ENCODE data around the gene TUB. TPM values are rescaled to one million over a fixed set of nuclear protein-coding genes. Genes with fewer than 3 reads are reported as not detected.

TUB gene
- total RNA-seq, 1 experiment from 2014 or later = 3.0 TPM

- no peak overlapping the region for H3K27ac ChIP-seq
- DNase-seq (ENCODE audit: low read depth in 1 of 2, low spot score in 2 of 2) = no peak
- H3K4me1 ChIP-seq (replicated peaks) = no peaks in the 10 kb centered on the region
- no peaks in the 10 kb centered on the region for H3K9me3 ChIP-seq (replicated peaks)
- H3K27me3 ChIP-seq (replicated peaks) = no peaks in the 10 kb centered on the region
- no peaks in the 10 kb centered on the region for H3K36me3 ChIP-seq
- H3K4me3 ChIP-seq = no peak overlapping the region
Measured at GRCh38 chr11:8059030-8059429, 22.0 kb upstream of the TUB start.

GRCh38 chr11:8059571-8060011 lies 21.4 kb upstream of the TUB start:
- Histone ChIP-seq H3K36me3 (no peaks in the 10 kb centered on the region), H3K27ac (no peak overlapping the region), H3K4me1 (replicated peaks) (no peaks in the 10 kb centered on the region), H3K27me3 (replicated peaks) (no peaks in the 10 kb centered on the region), H3K4me3 (no peak overlapping the region), H3K9me3 (replicated peaks) (no peaks in the 10 kb centered on the region)
- no peak for DNase-seq (ENCODE audit: low read depth in 1 of 2, low spot score in 2 of 2)

GRCh38 chr11:8060146-8060719 lies 20.8 kb upstream of the TUB start:
- Histone ChIP-seq H3K27me3 (replicated peaks) (no peaks in the 10 kb centered on the region), H3K27ac (no peak overlapping the region), H3K9me3 (replicated peaks) (no peaks in the 10 kb centered on the region), H3K4me3 (no peak overlapping the region), H3K4me1 (replicated peaks) (no peaks in the 10 kb centered on the region), H3K36me3 (no peaks in the 10 kb centered on the region)
- DNase-seq (ENCODE audit: low read depth in 1 of 2, low spot score in 2 of 2) = no peak

DNA sequence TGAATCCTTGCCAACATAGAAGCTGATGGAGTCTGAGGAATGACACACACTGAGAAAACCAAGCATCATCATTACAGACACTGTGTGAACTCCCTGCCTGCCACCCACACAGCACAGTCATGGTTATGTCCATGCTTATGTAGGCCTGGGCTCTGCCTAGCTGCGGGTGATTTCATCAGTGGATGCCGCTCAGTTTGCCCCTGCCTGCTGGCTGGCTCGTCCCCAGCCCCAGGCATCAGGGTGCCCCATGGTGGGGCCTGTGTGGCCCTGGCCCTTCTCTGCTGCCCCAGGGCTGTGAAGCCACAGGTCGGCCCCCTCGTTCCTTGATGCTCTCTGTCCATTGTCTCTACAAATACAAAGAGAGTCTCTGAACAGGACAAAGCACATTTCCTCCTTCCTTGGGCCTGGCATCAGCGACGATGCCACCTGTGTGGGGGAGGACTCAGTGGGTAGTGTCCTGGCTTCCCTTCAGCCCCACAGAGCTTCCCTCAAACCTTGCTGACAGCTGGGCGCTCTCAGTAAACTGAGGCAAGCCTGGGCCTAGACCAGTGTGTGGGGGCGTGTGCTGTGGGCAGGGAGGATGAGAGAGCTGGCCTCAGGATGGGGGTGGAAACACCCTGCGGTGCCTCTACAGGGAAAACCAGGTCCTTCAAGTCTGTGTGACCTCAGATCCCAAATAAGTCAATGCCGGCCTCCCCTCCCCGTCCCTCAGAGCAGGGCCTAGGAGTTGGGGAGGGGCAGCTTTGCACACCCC lies 20.0 kb upstream of the TUB start:
- no peak overlapping the region for H3K4me3 ChIP-seq
- no peak overlapping the region for H3K27ac ChIP-seq
- H3K36me3 ChIP-seq = no peaks in the 10 kb centered on the region
- H3K9me3 ChIP-seq (replicated peaks) = no peaks in the 10 kb centered on the region
- no peaks in the 10 kb centered on the region for H3K27me3 ChIP-seq (replicated peaks)
- H3K4me1 ChIP-seq (replicated peaks) = no peaks in the 10 kb centered on the region
- DNase-seq (ENCODE audit: low read depth in 1 of 2, low spot score in 2 of 2) = no peak

DNA sequence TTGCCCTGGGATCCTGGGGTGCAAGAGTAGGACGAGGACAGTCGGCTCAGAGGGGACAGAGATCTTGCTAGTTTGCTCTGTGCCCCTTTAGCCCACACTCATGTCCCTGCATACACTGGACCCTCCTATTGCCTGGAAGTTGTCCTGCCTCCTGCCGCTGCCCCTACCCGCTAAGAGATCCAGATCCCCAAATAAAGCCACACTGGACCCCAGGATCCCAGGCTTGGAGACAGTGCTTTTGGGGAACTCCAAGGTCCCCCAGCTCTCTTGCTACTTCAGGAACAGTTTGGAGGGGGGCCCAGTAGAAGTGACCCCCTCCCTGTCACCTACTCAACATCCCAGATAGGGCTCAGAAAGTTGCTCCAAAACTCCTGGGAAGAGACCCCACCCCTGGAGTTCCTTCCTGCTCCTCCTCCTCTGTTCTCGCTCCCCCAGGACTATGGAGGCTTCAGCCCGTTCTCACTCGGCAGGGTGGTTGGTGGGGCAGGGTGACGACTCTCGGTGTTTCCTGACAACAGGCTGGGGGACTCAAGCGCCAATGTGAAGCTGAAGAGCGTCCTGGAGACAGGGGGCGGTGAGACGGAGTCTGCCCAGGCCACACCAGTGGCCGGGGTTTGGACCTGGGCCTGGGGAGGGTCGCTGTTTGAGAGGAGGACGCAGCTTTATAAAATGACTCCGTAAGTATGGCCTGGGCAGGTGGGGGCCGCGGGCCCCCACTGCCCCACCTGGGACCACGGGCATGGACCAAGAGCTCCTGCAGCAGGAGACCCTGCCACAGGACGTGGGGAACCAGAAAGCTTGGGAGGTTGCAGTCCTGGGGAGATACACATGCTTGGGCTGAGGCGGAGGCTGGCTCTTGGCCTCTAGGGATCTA lies 19.2 kb upstream of the TUB start:
- no peaks in the 10 kb centered on the region for H3K4me1 ChIP-seq (replicated peaks)
- H3K27ac ChIP-seq = no peak overlapping the region
- no peaks in the 10 kb centered on the region for H3K9me3 ChIP-seq (replicated peaks)
- H3K27me3 ChIP-seq (replicated peaks) = no peaks in the 10 kb centered on the region
- no peaks in the 10 kb centered on the region for H3K36me3 ChIP-seq
- DNase-seq (ENCODE audit: low read depth in 1 of 2, low spot score in 2 of 2) = no peak
- H3K4me3 ChIP-seq = no peak overlapping the region

DNA sequence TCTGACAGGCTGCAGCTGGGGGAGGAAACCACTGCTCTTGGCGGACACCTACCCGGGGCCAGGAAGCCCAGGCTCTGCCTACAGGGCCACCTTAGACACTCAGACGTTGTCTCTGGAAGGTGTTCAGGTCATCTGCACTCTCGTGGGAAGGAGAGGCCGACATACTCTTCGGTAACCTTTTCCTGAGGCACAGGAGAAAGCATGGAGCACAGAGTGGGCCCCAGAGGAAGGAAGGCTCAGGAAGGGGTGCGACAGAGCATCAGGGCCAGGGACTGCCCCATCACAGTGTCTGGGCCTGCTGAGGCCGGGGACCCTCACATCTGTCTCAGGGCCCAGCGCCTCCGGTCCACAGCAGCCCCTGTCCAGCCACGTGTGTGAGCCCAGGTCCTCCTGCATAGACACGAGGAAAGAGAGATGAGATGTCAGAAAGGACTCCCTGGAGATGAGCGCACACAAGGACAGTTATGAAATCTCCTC lies 18.2 kb upstream of the TUB start:
- Histone ChIP-seq H3K4me1 (replicated peaks) (no peaks in the 10 kb centered on the region), H3K27ac (no peak overlapping the region), H3K4me3 (no peak overlapping the region), H3K27me3 (replicated peaks) (no peaks in the 10 kb centered on the region), H3K36me3 (no peaks in the 10 kb centered on the region), H3K9me3 (replicated peaks) (no peaks in the 10 kb centered on the region)
- no peak for DNase-seq (ENCODE audit: low read depth in 1 of 2, low spot score in 2 of 2)

DNA sequence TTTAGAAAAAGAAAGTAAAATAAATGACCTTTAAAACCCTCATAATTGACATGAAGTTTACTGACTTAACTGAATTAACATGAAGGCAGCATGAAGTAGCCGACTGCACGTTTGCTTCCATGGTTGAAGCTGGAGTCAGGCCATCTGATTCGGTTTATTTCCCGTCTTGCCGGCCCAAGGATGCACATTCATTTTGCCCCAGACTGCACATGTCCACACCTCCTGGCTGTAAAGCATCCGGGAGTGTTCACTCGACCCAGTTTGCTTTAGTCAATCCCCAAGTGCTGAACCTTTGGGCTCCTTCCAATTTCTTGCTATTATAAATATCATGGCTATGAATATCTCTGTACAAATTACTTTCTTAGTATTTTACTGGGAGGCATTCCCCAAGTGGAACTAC lies 17.7 kb upstream of the TUB start:
- peaks cover 2% of the 10 kb centered on the region; the same call in 1 of the 2 replicates for H3K4me1 ChIP-seq (replicated peaks)
- DNase-seq (ENCODE audit: low read depth in 1 of 2, low spot score in 2 of 2) = no peak
- H3K4me3 ChIP-seq = no peak overlapping the region
- H3K36me3 ChIP-seq = no peaks in the 10 kb centered on the region
- H3K27me3 ChIP-seq (replicated peaks) = no peaks in the 10 kb centered on the region
- no peak overlapping the region for H3K27ac ChIP-seq
- no peaks in the 10 kb centered on the region for H3K9me3 ChIP-seq (replicated peaks)

DNA sequence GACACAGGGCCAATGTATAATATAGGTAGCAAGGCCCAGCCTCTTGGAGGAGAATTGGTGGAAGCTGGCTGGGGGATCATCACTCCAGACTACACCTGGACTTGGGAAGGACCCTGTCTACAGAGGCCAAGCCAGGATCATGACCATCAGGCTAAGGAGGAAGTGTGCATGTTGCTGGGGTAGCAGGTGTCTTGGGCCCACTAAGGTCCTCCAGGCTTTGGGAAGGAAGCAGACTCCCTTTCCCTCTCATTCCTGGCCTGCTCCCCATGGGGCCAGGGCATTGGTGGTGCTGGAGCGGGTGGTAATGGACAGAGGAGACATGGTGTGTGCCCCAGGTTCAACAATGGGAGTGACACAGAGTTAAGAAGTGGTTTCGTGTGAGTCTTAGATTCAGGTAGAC lies 16.0 kb upstream of the TUB start:
- no peak overlapping the region for H3K4me3 ChIP-seq
- DNase-seq (ENCODE audit: low read depth in 1 of 2, low spot score in 2 of 2) = no peak
- H3K4me1 ChIP-seq (replicated peaks) = peaks cover 11% of the 10 kb centered on the region; the same call in 1 of the 2 replicates
- no peaks in the 10 kb centered on the region for H3K36me3 ChIP-seq
- H3K27me3 ChIP-seq (replicated peaks) = no peaks in the 10 kb centered on the region
- no peak overlapping the region for H3K27ac ChIP-seq
- H3K9me3 ChIP-seq (replicated peaks) = no peaks in the 10 kb centered on the region

DNA sequence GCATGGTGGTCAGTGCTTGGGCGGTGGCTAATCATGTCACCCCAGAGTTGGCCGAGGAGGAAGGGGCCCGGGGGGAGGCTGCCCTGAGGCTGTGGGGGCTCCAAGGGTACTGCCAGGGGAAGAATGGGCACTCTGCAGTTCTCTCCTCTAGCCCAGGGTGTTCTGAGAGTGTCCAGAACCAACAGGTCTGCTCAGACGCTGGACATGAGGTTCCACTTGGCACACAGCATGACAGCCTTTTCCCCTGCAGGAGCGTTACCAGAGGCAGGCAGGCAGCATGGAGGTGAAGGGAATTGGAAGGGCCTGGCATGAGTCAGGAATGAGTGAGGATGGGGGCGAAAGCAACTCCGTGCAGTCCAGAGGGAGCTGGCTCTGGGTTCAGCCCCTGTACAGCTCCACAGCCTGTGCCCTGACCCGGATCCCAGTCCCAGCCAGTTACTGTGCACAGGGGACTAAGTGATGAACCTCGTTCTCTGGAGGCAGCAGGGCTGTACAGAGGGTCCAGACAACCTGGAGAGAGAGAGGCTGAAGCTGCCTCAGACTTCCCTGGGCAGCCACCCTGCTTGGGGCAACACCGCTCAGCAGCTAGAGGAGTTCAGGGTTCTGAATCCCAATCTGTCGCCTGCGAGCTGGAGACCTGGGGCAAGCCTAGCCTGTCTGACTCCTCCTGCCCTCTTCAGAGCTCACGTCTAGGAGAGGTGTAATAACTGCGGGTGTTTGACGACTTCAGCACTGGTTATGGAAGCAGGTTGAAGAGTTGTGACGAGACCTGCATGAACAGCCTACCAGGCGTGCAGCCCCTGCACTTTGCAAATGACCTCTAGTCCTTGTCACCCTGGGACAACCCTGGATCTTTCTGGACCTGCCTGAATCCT lies 14.7 kb upstream of the TUB start:
- peaks cover 11% of the 10 kb centered on the region; the same call in 1 of the 2 replicates for H3K4me1 ChIP-seq (replicated peaks)
- no peaks in the 10 kb centered on the region for H3K27me3 ChIP-seq (replicated peaks)
- H3K27ac ChIP-seq = no peak overlapping the region
- no peaks in the 10 kb centered on the region for H3K9me3 ChIP-seq (replicated peaks)
- no peak for DNase-seq (ENCODE audit: low read depth in 1 of 2, low spot score in 2 of 2)
- no peak overlapping the region for H3K4me3 ChIP-seq
- no peaks in the 10 kb centered on the region for H3K36me3 ChIP-seq

GRCh38 chr11:8066911-8067455 lies 14.0 kb upstream of the TUB start:
- Histone ChIP-seq H3K27me3 (replicated peaks) (no peaks in the 10 kb centered on the region), H3K4me1 (replicated peaks) (peaks cover 11% of the 10 kb centered on the region; the same call in 1 of the 2 replicates), H3K9me3 (replicated peaks) (no peaks in the 10 kb centered on the region), H3K27ac (no peak overlapping the region), H3K36me3 (no peaks in the 10 kb centered on the region), H3K4me3 (no peak overlapping the region)
- DNase-seq (ENCODE audit: low read depth in 1 of 2, low spot score in 2 of 2) = no peak

DNA sequence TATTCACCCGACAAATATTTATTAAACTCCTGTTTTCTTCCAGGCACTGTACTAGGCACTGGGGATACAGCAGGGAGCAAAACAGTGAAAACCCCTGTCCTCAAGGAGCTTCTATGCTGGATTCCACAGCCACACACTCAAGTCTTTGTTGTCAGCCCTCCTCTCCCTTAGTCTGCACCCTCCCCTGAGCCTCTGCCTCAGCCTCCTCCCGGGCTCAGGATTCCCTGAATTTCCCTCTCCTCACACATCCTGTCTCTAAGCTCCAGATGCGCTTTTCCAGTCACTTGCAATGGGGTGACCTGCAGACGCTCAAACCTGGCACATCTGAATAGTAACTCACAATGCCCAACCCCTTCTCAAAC lies 13.5 kb upstream of the TUB start:
- no peaks in the 10 kb centered on the region for H3K27me3 ChIP-seq (replicated peaks)
- no peak overlapping the region for H3K27ac ChIP-seq
- H3K4me1 ChIP-seq (replicated peaks) = peaks cover 11% of the 10 kb centered on the region; the same call in 1 of the 2 replicates
- no peak overlapping the region for H3K4me3 ChIP-seq
- no peaks in the 10 kb centered on the region for H3K36me3 ChIP-seq
- no peaks in the 10 kb centered on the region for H3K9me3 ChIP-seq (replicated peaks)
- no peak for DNase-seq (ENCODE audit: low read depth in 1 of 2, low spot score in 2 of 2)

- H3K27me3 ChIP-seq (replicated peaks) = no peaks in the 10 kb centered on the region
- H3K36me3 ChIP-seq = no peaks in the 10 kb centered on the region
- H3K4me1 ChIP-seq (replicated peaks) = peaks cover 11% of the 10 kb centered on the region; the same call in 1 of the 2 replicates
- H3K4me3 ChIP-seq = no peak overlapping the region
- H3K27ac ChIP-seq = no peak overlapping the region
- no peaks in the 10 kb centered on the region for H3K9me3 ChIP-seq (replicated peaks)
- no peak for DNase-seq (ENCODE audit: low read depth in 1 of 2, low spot score in 2 of 2)
Measured at GRCh38 chr11:8067929-8068575, 13.0 kb upstream of the TUB start.

Data from SJSA1 (cell line).